ENCODE results near the gene CSNK2A1.

The CSNK2A1 gene

DNA sequence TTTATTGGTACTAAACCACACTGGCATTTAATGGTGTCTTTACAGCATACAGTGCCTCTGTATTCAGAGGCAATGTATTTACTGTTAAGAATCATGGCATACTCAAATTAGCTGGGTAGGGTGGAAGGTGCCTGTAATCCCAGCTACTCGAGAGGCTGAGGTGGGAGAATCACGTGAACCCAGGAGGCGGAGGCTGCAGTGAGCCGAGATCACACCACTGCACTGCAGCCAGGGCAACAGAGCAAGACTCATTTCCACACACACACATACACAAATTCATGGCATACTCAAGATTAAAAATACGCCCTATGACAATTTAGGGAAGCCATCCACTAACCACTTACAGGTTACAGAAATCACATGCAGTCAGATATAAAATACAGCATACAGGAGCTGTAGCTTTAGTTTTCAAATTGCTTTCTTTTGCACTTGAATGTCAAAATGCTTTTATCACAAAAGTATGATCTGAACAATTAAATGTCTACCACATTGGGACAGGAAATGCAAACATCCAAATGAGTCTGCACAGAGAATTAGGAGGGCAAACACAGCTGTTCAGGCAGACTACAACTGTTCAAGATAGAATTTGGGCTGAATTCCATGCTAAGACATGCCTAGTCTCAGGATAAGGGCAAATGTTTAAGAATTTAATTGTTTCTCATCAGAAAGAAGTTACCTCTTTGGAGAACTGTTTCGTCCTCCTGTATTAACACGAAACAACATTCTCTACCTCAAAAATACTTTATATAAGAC is 36.4 kb downstream of the CSNK2A1 start:
- DNase-seq (ENCODE audit: extremely low read depth, insufficient read length), result no peak
- no peak overlapping the region for H3K4me3 ChIP-seq (replicated peaks; ENCODE audit: low read depth, low read length)
- TF ChIP-seq CTCF (IDR thresholded peaks at IDR 0.05; ENCODE audit: insufficient read depth, low read length, poor library complexity, severe bottlenecking), result no peak
- H3K36me3 ChIP-seq (ENCODE audit: control insufficient read depth, insufficient read depth, low read length), result peaks cover 8% of the 10 kb centered on the region
- H3K27me3 ChIP-seq (replicated peaks; ENCODE audit: control insufficient read depth, insufficient read depth, low read length), result no peaks in the 10 kb centered on the region

GRCh38 chr20:504632-505075 is 38.9 kb downstream of the CSNK2A1 start:
- Histone ChIP-seq H3K36me3 (ENCODE audit: control insufficient read depth, insufficient read depth, low read length) (peaks cover 8% of the 10 kb centered on the region), H3K4me3 (replicated peaks; ENCODE audit: low read depth, low read length) (no peak overlapping the region), H3K27me3 (replicated peaks; ENCODE audit: control insufficient read depth, insufficient read depth, low read length) (no peaks in the 10 kb centered on the region)
- DNase-seq (ENCODE audit: extremely low read depth, insufficient read length), result no peak
- TF ChIP-seq CTCF (IDR thresholded peaks at IDR 0.05; ENCODE audit: insufficient read depth, low read length, poor library complexity, severe bottlenecking), result no peak

DNA sequence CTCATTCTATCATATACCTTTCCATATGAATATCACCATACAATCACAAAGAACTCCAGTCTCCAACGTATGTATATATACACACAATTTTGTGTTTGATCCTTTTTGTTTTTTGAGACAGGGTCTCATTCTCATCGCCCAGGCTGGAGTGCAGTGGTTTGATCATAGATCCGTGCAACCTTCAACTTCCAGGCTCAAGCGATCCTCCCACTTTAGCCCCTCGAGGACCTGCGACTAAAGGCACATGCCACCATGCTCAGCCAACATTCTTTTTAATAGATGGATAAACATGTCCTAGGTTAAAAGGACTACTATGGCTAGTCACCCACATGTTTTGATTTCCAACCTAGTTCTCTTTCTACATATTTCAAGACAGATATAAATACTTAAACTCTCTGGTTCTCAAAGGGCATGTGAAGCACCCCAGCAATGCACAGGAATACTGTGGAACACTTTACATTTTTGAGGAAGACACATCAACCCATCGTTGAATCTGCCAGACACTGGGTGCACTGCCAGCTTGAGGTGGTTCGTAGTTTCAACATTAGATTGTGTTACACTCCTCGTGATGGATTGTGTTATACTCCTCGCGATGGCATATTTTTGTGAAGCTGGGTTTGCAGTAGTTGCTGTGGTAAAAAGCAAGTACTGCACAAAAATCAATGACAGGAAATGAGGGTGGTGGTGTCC is 40.4 kb downstream of the CSNK2A1 start:
- no peak overlapping the region for H3K4me3 ChIP-seq (replicated peaks; ENCODE audit: low read depth, low read length)
- TF ChIP-seq CTCF (IDR thresholded peaks at IDR 0.05; ENCODE audit: insufficient read depth, low read length, poor library complexity, severe bottlenecking), result no peak
- no peaks in the 10 kb centered on the region for H3K27me3 ChIP-seq (replicated peaks; ENCODE audit: control insufficient read depth, insufficient read depth, low read length)
- no peak for DNase-seq (ENCODE audit: extremely low read depth, insufficient read length)
- peaks cover 19% of the 10 kb centered on the region for H3K36me3 ChIP-seq (ENCODE audit: control insufficient read depth, insufficient read depth, low read length)

GRCh38 chr20:497979-498378 is 45.6 kb downstream of the CSNK2A1 start:
- no peak for DNase-seq (ENCODE audit: extremely low read depth, insufficient read length)
- TF ChIP-seq CTCF (IDR thresholded peaks at IDR 0.05; ENCODE audit: insufficient read depth, low read length, poor library complexity, severe bottlenecking), result no peak
- Histone ChIP-seq H3K4me3 (replicated peaks; ENCODE audit: low read depth, low read length) (no peak overlapping the region), H3K27me3 (replicated peaks; ENCODE audit: control insufficient read depth, insufficient read depth, low read length) (no peaks in the 10 kb centered on the region), H3K36me3 (ENCODE audit: control insufficient read depth, insufficient read depth, low read length) (peaks cover 26% of the 10 kb centered on the region)

- H3K27me3 ChIP-seq (replicated peaks; ENCODE audit: control insufficient read depth, insufficient read depth, low read length), result no peaks in the 10 kb centered on the region
- no peak for TF ChIP-seq CTCF (IDR thresholded peaks at IDR 0.05; ENCODE audit: insufficient read depth, low read length, poor library complexity, severe bottlenecking)
- H3K36me3 ChIP-seq (ENCODE audit: control insufficient read depth, insufficient read depth, low read length), result peaks cover 31% of the 10 kb centered on the region
- H3K4me3 ChIP-seq (replicated peaks; ENCODE audit: low read depth, low read length), result no peak overlapping the region
- DNase-seq (ENCODE audit: extremely low read depth, insufficient read length), result no peak
These were observed 47.4 kb downstream of the CSNK2A1 start for GRCh38 chr20:496126-496696.
